WTC11 (cell line): ENCODE data around the gene MEGF6.

Source experiments
- CTCF ChIP-seq: fragments of 200-600 bp; IDR thresholded peaks from 2 replicates; pipeline ENCODE4 v1.8.0; 2022; ENCODE audit warnings: antibody characterized with exemption
- HMGA2 ChIP-seq: fragments of 250-450 bp; sonication (Bioruptor Pico); IDR thresholded peaks from 2 replicates; pipeline ENCODE4 v1.4.0; 2021; ENCODE audit warnings: mild to moderate bottlenecking, moderate library complexity
- TCF7 ChIP-seq: sonication (generic); formaldehyde crosslinking; IDR thresholded peaks from 2 replicates; pipeline ENCODE4 v1.8.0; 2022; ENCODE audit warnings: mild to moderate bottlenecking, low read depth, missing genetic modification reagents, moderate library complexity
- ZNF512 ChIP-seq: sonication (generic); formaldehyde crosslinking; IDR thresholded peaks from 2 replicates; pipeline ENCODE4 v1.8.1; 2022; ENCODE audit warnings: missing genetic modification reagents, borderline replicate concordance

GRCh38 chr1:3626025-3626424 is 14.7 kb upstream of the MEGF6 start:
- no peak for TF ChIP-seq HMGA2
- TF ChIP-seq CTCF, result no peak
- TF ChIP-seq ZNF512 (CRISPR knock-in tag), result no peak
- no peak for TF ChIP-seq TCF7 (CRISPR knock-in tag)
